ENCODE measurements around the gene RETREG3.

DNA sequence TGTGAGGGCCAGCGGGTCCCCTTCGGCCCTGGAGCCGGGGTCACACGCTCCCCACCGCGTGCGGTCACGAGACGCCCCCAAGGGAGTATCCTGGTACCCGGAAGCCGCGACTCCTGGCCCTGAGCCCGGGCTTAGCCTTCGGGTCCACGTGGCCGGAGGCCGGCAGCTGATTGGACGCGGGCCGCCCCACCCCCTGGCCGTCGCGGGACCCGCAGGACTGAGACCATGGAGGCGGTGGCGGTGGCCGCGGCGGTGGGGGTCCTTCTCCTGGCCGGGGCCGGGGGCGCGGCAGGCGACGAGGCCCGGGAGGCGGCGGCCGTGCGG lies 73.2 kb downstream of the RETREG3 start, which contains the start of gene NAGLU:
- TF ChIP-seq GATA2 (IDR thresholded peaks at IDR 0.05; ENCODE audit: low read depth, low read length), result no peak
- TF ChIP-seq GATA3 (IDR thresholded peaks at IDR 0.05; ENCODE audit: low read depth, low read length), result no peak

Data from SH-SY5Y (cell line).